ENCODE measurements around the gene LTA. TPM values are rescaled to one million over a fixed set of nuclear protein-coding genes. Genes with fewer than 3 reads are reported as not detected.
"Not testable (repeated sequence)": the region's sequence is repeated elsewhere in the genome, so short reads cannot be mapped to it uniquely, and the experiment has no call there.

LTA gene
- total RNA-seq, 1 donor from 2014 or later, result 1.9 TPM

GRCh38 chr6:31586599-31587281 lies 14.7 kb downstream of the LTA start:
- no peak for DNase-seq (ENCODE audit: low spot score)

- no peak for DNase-seq (ENCODE audit: low spot score)
Observed at GRCh38 chr6:31587791-31588777, 16.0 kb downstream of the LTA start.

- no peak for DNase-seq (ENCODE audit: low spot score)
Observed at GRCh38 chr6:31588871-31589650, 17.0 kb downstream of the LTA start.

- not testable (repeated sequence) for DNase-seq (ENCODE audit: low spot score)
Observed at GRCh38 chr6:31590691-31591090, 18.6 kb downstream of the LTA start.

- DNase-seq (ENCODE audit: low spot score), result no peak
Observed at GRCh38 chr6:31592396-31592771, 20.3 kb downstream of the LTA start.

GRCh38 chr6:31597006-31597405 lies 24.9 kb downstream of the LTA start:
- DNase-seq (ENCODE audit: low spot score), result no peak

- DNase-seq (ENCODE audit: low spot score), result no peak
Observed at GRCh38 chr6:31607317-31607716, 35.2 kb downstream of the LTA start.

- no peak for DNase-seq (ENCODE audit: low spot score)
Observed at GRCh38 chr6:31609519-31610406, 37.7 kb downstream of the LTA start.

GRCh38 chr6:31610968-31611367 lies 38.9 kb downstream of the LTA start:
- DNase-seq (ENCODE audit: low spot score), result no peak

GRCh38 chr6:31614075-31614619 lies 42.1 kb downstream of the LTA start:
- no peak for DNase-seq (ENCODE audit: low spot score)

- DNase-seq (ENCODE audit: low spot score), result no peak
Observed at GRCh38 chr6:31614684-31615578, 42.8 kb downstream of the LTA start, which contains the start of gene AIF1. Gene AIF1 (plus strand): TSS chr6:31615234. CDS start chr6:31615330, 96 bp downstream.

- DNase-seq (ENCODE audit: low spot score), result no peak
Observed at GRCh38 chr6:31615748-31616147, 43.7 kb downstream of the LTA start.

- DNase-seq (ENCODE audit: low spot score), result no peak
Observed at GRCh38 chr6:31617010-31617409, 44.9 kb downstream of the LTA start.

- peak; percentile 98 for DNase-seq (ENCODE audit: low spot score)
Observed at GRCh38 chr6:31619805-31620585, 47.9 kb downstream of the LTA start.

- DNase-seq (ENCODE audit: low spot score), result no peak
Observed at GRCh38 chr6:31620586-31621319, 48.7 kb downstream of the LTA start, which contains the start of gene PRRC2A. Gene PRRC2A (plus strand): TSS chr6:31620715. CDS start chr6:31622790, 2,075 bp downstream.

GRCh38 chr6:31621320-31621939 lies 49.3 kb downstream of the LTA start:
- no peak for DNase-seq (ENCODE audit: low spot score)

- DNase-seq (ENCODE audit: low spot score), result no peak
Observed at GRCh38 chr6:31621991-31622390, 49.9 kb downstream of the LTA start.

Data from mucosa of gallbladder (tissue), 1 donor.